GM13976 (cell line): Measurements from ENCODE around the gene FRYL.
"Not testable (repeated sequence)": the region's sequence is repeated elsewhere in the genome, so short reads cannot be mapped to it uniquely, and the experiment has no call there.

Experiments
- DNase-seq: peaks from one replicate; pipeline ENCODE4 v3.0.0; 2012; ENCODE audit warnings: low spot score
- CTCF ChIP-seq: IDR thresholded peaks from 2 replicates; pipeline ENCODE4 v1.5.1; 2012; ENCODE audit warnings: borderline replicate concordance, mild to moderate bottlenecking; ENCODE audit not compliant: insufficient read depth; ENCODE audit errors: extremely low read depth, missing control alignments, control extremely low read depth
- in situ Hi-C: fragments of 300-500 bp; cut with MboI; formaldehyde crosslinking; loops from one replicate; pipeline ENCODE4 v1.12.0; 2022; ENCODE audit warnings: low sequenced_read_pairs, mixed read lengths, inconsistent platforms; ENCODE audit not compliant: unreplicated experiment

Gene FRYL

GRCh38 chr4:48812866-48813265 is 32.8 kb upstream of the FRYL start:
- no peak for TF ChIP-seq CTCF
- DNase-seq = no peak
- in situ Hi-C loops = no loop called here

- in situ Hi-C loops = no loop called here
- TF ChIP-seq CTCF = no peak
- no peak for DNase-seq
Observed at GRCh38 chr4:48804584-48805301, 24.7 kb upstream of the FRYL start.

DNA sequence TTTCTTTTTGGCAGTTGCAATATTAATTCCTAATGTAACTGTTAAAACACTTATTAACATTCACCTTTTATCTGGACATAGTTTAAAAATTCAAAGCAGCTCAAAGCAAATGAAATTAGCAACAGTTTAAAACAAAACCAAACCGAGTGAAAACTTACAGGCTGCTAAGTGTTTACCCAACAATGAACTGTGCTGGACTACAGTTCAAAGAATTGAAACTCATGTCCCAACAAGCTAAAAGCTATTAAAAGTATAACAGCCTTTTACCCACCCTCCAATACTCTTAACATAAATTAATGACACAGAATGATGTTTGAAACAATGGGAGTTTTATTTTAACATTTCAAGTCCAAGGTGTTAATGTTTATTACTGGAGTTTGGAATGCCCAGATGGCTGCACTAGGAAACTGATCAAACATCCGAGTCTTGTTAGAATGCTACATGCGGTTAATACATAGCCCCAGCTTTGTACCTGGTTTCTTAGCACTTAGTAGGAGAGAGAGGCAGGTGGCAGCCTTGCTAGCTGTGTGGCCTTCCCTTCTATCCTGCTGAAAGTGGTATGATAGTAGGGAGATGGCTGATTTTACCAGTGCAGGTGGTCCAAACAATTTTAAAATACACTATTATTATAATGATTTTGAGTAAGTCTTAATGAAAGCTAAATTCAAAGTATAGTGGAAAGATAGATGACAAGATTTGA is 21.1 kb upstream of the FRYL start:
- TF ChIP-seq CTCF = no peak
- DNase-seq = no peak

DNA sequence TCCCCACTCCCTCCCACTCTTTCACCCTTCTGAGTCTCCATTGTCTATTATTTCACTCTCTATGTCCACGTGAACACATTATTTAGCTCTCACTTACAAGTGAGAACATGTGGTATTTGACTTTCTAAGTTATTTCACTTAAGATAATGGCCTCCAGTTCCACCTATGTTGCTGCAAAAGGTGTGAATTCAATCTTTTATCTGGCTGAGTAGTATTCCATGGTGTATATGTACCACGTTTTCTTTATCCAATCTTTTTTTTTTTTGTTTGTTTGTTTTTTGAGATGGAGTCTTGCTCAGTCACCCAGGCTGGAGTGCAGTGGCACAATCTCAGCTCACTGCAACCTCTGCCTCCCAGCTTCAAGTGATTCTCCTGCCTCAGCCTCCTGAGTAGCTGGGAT is 20.1 kb upstream of the FRYL start:
- DNase-seq, in situ Hi-C loops: not testable (repeated sequence)

More for the DNA sequence above, 21.1 kb upstream of the FRYL start:
- in situ Hi-C loops = no loop called here

DNA sequence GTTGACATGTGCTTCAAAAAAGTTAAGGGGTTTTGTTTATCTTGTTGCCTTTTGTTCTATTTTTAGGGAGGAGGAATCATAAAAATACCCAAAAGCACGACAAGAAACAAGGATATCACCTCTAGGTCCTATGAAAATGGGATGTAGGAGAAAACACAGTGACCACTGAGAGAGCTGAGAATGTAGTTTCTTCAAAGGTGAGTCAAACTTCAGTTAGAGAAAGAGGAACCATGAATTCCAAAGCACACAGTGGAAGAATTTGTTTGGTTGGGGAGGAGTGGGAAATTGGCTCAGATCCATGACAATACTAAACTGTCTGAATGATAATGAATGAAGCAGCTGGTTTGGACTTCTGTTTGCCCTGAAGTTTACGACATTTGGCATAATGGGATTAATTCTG is 19.1 kb upstream of the FRYL start:
- in situ Hi-C loops = no loop called here
- DNase-seq = no peak
- TF ChIP-seq CTCF = no peak

DNA sequence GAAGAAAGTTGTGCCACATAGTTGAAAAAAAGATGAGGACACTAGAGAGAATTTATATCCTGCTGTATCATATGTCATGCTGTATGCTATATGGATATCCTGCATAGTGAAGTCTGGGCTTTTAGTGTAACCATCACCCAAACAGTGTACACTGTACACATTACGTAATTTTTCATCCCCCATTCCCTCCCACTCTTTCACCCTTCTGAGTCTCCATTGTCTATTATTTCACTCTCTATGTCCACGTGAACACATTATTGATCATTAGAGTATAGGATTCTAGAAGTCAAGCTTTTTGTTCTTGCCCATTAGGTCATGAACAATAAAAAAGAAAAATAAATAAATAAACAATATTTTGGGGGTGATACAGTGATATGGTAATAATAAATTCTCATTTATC is 18.0 kb upstream of the FRYL start:
- no peak for TF ChIP-seq CTCF
- in situ Hi-C loops = no loop called here
- no peak for DNase-seq

DNA sequence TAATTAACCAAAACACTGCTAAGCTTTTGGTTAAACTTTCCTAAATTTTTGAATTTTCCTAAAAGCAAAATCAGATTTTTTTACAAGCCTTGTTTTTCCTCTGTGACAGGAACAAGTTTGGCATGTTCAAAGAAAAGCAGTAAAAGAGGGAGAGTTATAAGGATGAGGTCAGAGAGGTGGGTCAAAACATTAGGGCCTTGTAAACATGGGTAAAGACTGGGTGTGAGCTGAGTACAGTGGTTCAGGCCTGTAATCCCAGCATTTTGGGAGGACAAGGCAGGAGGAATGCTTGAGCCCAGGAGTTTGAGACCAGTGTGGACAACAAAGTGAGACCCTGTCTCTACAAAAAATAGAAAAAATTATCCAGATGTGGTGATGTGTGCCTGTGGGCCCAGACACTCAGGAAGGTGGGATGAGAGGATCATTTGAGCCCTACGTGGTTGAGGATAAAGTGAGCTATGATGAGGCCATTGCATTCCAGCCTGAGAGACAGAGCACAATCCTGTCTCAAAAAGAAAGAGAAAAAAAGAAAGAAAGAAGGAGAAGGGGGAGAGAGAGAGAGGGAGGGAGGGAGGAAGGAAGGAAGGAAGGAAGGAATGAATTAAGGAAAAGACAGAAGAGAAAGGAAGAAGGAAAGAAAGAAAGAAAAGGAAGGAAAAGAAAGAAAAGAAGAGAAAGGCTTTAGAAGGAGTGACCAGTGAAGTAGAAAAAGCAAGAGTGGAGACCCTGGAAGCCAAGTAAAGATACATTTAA is 17.0 kb upstream of the FRYL start:
- in situ Hi-C loops = no loop called here
- TF ChIP-seq CTCF = no peak
- DNase-seq = no peak
